Lower lobe of right lung (tissue), 2 donors: ENCODE data around the gene AKT3. TPM values are rescaled to one million over a fixed set of nuclear protein-coding genes. Genes with fewer than 3 reads are reported as not detected.
A peak's percentile ranks its signal among the peaks of the same experiment; 100 is the strongest.

ENCODE experiments used
- ATAC-seq, 2 donors: fragments of 200-7000 bp; cut with Tn5 transposase; one replicate each; pipeline ENCODE4 v1.9.1; 2020 to 2022; ENCODE audit warnings: mild to moderate bottlenecking in 2 of 2, moderate library complexity in 2 of 2
- DNase-seq: peaks from one replicate; pipeline ENCODE4 v3.0.0-alpha.2; 2020
- H3K27ac ChIP-seq: fragments of 200-600 bp; one replicate; pipeline ENCODE4 v1.8.0; 2022
- H3K27me3 ChIP-seq: fragments of 200-600 bp; one replicate; pipeline ENCODE4 v1.8.0; 2022; ENCODE audit warnings: low read depth
- H3K36me3 ChIP-seq: fragments of 200-600 bp; one replicate; pipeline ENCODE4 v1.8.0; 2022; ENCODE audit warnings: mild to moderate bottlenecking
- H3K4me1 ChIP-seq: fragments of 200-600 bp; one replicate; pipeline ENCODE4 v1.8.0; 2022
- H3K4me3 ChIP-seq: fragments of 200-600 bp; one replicate; pipeline ENCODE4 v1.8.0; 2022; ENCODE audit warnings: mild to moderate bottlenecking
- H3K9me3 ChIP-seq: fragments of 200-600 bp; one replicate; pipeline ENCODE4 v1.8.0; 2022
- CTCF ChIP-seq: fragments of 200-600 bp; IDR thresholded peaks from one replicate; pipeline ENCODE4 v1.8.0; 2022; ENCODE audit warnings: antibody characterized with exemption, mild to moderate bottlenecking
- intact Hi-C: fragments of 100-400 bp; cut with DNase I; formaldehyde crosslinking; loops from one replicate; pipeline ENCODE4 v1.11.0; 2022
- total RNA-seq: library from RNA; stranded (reverse); fragmentation: NEBNext Ultra II Directional; extraction: Animal tissue kit (Norgen Biotek cat#: 25700); gene quantifications from one replicate; pipeline ENCODE4 v1.2.1, GENCODE V29; 2021
- donor health status: DM: no; HTN: yes; CAD: no; lungs with severe emphysema.

AKT3 gene
- total RNA-seq, 1 donor from 2014 or later: 52.5 TPM

DNA sequence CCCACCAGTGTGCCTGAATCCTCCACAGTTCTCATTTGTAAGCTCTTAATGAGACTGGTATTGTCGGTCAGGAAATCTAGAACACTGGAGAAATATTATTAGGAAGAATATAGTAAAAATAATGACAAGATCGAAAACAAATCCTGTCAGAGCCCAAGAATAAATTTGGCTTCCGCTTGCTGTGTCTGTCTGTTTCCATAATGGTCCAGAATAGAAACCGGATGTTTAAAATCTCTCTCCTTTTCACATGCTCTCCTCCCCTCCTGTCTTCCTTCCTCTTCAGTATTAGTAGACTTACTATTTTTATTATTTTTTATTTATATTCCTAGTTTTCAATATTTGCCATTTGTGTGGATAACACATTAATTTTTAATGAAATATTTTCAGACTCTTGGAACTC lies 406.5 kb downstream of the AKT3 start:
- Histone ChIP-seq H3K27me3 (no peaks in the 10 kb centered on the region), H3K27ac (no peak overlapping the region), H3K36me3 (peaks cover 5% of the 10 kb centered on the region), H3K9me3 (no peaks in the 10 kb centered on the region), H3K4me1 (peaks cover 9% of the 10 kb centered on the region), H3K4me3 (peak overlapping the region; percentile 1)
- DNase-seq: no peak
- ATAC-seq: no peak
- intact Hi-C loops: no loop called here
- TF ChIP-seq CTCF: no peak

- DNase-seq (no peak), ATAC-seq (no peak)
- TF ChIP-seq CTCF: no peak
- Histone ChIP-seq H3K9me3 (no peaks in the 10 kb centered on the region), H3K27me3 (no peaks in the 10 kb centered on the region), H3K4me3 (no peak overlapping the region), H3K4me1 (peaks cover 9% of the 10 kb centered on the region), H3K36me3 (peaks cover 5% of the 10 kb centered on the region), H3K27ac (no peak overlapping the region)
- intact Hi-C loops: no loop called here
Measured at GRCh38 chr1:243441601-243442000, 408.4 kb downstream of the AKT3 start.

GRCh38 chr1:243440406-243440805 lies 409.6 kb downstream of the AKT3 start:
- intact Hi-C loops: no loop called here
- H3K36me3 ChIP-seq: peaks cover 5% of the 10 kb centered on the region
- peaks cover 9% of the 10 kb centered on the region for H3K4me1 ChIP-seq
- no peaks in the 10 kb centered on the region for H3K27me3 ChIP-seq
- no peak for TF ChIP-seq CTCF
- DNase-seq (no peak), ATAC-seq (no peak)
- no peaks in the 10 kb centered on the region for H3K9me3 ChIP-seq
- H3K27ac ChIP-seq: no peak overlapping the region
- H3K4me3 ChIP-seq: no peak overlapping the region

- ATAC-seq: no peak
- Histone ChIP-seq H3K36me3 (no peaks in the 10 kb centered on the region), H3K27me3 (no peaks in the 10 kb centered on the region), H3K9me3 (no peaks in the 10 kb centered on the region), H3K4me1 (peaks cover 9% of the 10 kb centered on the region), H3K27ac (no peak overlapping the region), H3K4me3 (no peak overlapping the region)
- no peak for TF ChIP-seq CTCF
- intact Hi-C loops: no loop called here
- no peak for DNase-seq
Measured at GRCh38 chr1:243438815-243439214, 411.2 kb downstream of the AKT3 start.

Other genes with a start within 250 kb of the AKT3 start
- gene ZBTB18, start 201.0 kb upstream of the AKT3 start, total RNA-seq: 21.3 TPM